GM12874 (cell line): Measurements from ENCODE around the gene PARL.

Experiments
- TF ChIP-seq, protein P1 (sequence below): IDR thresholded peaks from 2 replicates; pipeline ENCODE4 v1.5.1; 2011; ENCODE audit warnings: low read depth, mild to moderate bottlenecking, control low read depth, low read length, moderate library complexity; ENCODE audit not compliant: insufficient read depth

Gene PARL

GRCh38 chr3:183875411-183875810, 9.3 kb downstream of the PARL start:
- TF ChIP-seq, protein P1, sequence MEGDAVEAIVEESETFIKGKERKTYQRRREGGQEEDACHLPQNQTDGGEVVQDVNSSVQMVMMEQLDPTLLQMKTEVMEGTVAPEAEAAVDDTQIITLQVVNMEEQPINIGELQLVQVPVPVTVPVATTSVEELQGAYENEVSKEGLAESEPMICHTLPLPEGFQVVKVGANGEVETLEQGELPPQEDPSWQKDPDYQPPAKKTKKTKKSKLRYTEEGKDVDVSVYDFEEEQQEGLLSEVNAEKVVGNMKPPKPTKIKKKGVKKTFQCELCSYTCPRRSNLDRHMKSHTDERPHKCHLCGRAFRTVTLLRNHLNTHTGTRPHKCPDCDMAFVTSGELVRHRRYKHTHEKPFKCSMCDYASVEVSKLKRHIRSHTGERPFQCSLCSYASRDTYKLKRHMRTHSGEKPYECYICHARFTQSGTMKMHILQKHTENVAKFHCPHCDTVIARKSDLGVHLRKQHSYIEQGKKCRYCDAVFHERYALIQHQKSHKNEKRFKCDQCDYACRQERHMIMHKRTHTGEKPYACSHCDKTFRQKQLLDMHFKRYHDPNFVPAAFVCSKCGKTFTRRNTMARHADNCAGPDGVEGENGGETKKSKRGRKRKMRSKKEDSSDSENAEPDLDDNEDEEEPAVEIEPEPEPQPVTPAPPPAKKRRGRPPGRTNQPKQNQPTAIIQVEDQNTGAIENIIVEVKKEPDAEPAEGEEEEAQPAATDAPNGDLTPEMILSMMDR = no peak

DNA sequence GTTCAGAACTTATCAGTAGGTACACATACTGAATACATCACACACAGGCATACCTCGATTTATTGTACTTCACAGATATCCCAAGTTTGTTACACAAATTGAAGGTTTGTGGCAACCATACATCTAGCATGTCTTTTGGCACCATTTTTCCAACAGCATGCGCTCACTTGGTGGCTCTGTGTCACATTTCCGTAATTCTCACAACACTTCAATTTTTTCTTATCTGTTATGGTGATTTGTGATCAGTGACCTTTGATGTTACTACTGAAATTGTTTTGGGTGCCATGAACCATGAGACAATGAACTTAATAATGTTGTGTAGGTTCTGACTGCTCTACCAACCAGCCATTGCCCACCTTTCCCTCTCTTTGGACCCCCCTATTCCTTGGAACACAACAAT, 10.8 kb downstream of the PARL start:
- TF ChIP-seq, protein P1 = no peak

DNA sequence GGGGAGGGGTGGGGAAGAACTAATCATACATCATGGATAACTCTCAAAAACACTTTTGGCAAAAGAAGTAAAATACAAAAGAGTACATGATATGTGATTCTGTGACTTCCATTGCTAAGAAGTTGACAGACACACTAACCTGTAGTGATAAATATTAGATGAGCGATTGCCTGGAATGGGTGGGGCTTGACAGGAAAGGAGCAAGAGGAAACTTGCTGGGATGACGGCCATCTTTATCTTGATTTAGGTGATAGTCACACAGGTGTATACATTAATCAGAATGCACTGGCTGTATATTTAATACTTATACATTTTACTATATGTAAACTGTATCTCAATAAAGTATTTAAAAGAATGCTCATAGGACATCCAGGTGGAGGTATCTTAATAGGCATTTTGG, 13.1 kb downstream of the PARL start:
- TF ChIP-seq, protein P1 = no peak

DNA sequence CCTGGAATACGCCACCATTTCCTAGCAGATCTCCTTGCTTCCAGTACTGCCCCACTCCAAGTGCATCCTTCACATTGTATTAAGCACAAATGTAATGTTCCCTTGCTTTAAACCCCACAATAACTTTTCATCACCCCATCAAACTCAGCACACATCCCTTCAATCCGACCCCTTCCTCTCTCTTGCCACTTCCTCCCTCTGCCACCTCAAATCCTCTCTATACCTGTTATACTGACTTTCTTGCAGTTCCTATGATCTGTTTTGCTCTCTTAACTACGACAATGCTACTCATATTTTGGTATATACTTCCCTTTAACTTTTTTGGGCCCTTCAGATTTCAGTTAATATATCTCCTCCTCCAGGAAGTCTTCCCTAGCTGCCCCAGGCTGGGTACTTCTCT, 14.1 kb downstream of the PARL start:
- TF ChIP-seq, protein P1 = no peak

DNA sequence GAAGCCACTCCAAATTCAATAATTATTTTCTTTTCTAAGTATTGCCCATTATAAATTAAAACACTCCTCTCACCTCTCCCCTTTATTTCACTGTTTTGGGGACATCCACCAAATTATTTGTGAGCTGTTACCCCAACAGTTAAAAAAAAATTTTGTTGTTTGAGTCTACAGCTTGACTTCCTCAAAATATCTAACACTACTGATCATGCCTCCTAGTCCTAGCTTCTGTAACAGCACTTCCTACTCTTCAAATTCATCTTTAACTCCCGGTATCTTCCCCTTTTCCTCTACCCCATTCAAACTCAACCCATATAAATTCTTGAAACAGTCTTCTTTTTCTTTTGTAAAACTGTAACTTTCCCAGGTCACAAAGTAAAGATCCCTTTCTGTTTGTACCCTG, 15.9 kb downstream of the PARL start:
- TF ChIP-seq, protein P1 = no peak

DNA sequence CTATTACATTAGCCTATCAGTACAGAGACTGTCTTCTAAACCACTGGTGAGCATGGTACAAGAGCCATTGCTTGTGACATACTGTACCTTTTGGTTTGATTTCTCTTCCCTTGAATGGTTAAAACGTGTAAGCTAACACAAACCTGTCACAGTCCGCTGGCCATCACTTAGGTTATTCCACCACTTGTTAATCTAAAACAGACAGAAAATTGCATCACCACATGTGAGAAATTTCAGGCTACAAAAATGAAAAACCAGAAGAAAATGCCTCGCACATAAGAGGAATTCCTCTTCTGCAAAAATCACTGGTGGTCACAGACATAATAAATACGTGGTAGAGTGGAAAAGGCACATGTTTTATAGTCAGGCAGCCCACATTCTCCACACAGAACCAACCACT, 22.1 kb downstream of the PARL start:
- TF ChIP-seq, protein P1 = no peak

GRCh38 chr3:183857863-183858262, 26.8 kb downstream of the PARL start:
- TF ChIP-seq, protein P1 = no peak
